ENCODE data around the gene NOL3. TPM values are rescaled to one million over a fixed set of nuclear protein-coding genes. Genes with fewer than 3 reads are reported as not detected.
A peak's percentile ranks its signal among the peaks of the same experiment; 100 is the strongest.

Gene NOL3
- total RNA-seq, 4 donors from 2014 or later: 38.3 to 97.0 (median 63.5) TPM

- Histone ChIP-seq H3K27ac (no peak overlapping the region), H3K4me1 (peaks cover 7 to 29% of the 10 kb centered on the region in 2 donors), H3K36me3 (peaks cover 33 to 35% of the 10 kb centered on the region in 2 donors), H3K9me3 (no peaks in the 10 kb centered on the region), H3K4me3 (replicated peaks in 1 of 3) (no peak overlapping the region), H3K27me3 (no peaks in the 10 kb centered on the region)
- 84 to 91% methylated on average over 7 of the region's 7 CpGs for WGBS, 2 donors
- intact Hi-C loops (cut with DNase I): no loop called here
- TF ChIP-seq CTCF (IDR thresholded peaks at IDR 0.05) (no peak), POLR2A (IDR thresholded peaks at IDR 0.05) (no peak)
- no peak for DNase-seq
Observed at GRCh38 chr16:67146523-67147357, 23.6 kb upstream of the NOL3 start.

GRCh38 chr16:67147437-67148140, 22.7 kb upstream of the NOL3 start:
- Histone ChIP-seq H3K9me3 (no peaks in the 10 kb centered on the region), H3K36me3 (peaks cover 25 to 28% of the 10 kb centered on the region in 2 donors), H3K4me1 (peaks cover 7 to 31% of the 10 kb centered on the region in 2 donors), H3K4me3 (replicated peaks in 1 of 3) (no peak overlapping the region), H3K27me3 (no peaks in the 10 kb centered on the region), H3K27ac (peak overlapping the region in 1 of 3 donors; percentile 28)
- no peak for TF ChIP-seq POLR2A (IDR thresholded peaks at IDR 0.05)
- no peak for TF ChIP-seq CTCF (IDR thresholded peaks at IDR 0.05)
- peak; percentile 61 to 70 for DNase-seq
- intact Hi-C loops (cut with DNase I): no loop called here
- 89 to 94% methylated on average over 4 of the region's 4 CpGs for WGBS, 2 donors

- 96 to 97% methylated on average over 2 of the region's 2 CpGs for WGBS, 2 donors
- intact Hi-C loops (cut with DNase I): no loop called here
- H3K9me3 ChIP-seq: no peaks in the 10 kb centered on the region
- TF ChIP-seq CTCF (IDR thresholded peaks at IDR 0.05) (no peak), POLR2A (IDR thresholded peaks at IDR 0.05) (no peak)
- no peak overlapping the region for H3K4me3 ChIP-seq (replicated peaks in 1 of 3)
- H3K4me1 ChIP-seq: peaks cover 7 to 31% of the 10 kb centered on the region in 2 donors
- DNase-seq: no peak
- H3K27me3 ChIP-seq: no peaks in the 10 kb centered on the region
- peaks cover 24 to 26% of the 10 kb centered on the region in 2 donors for H3K36me3 ChIP-seq
- no peak overlapping the region for H3K27ac ChIP-seq
Observed at GRCh38 chr16:67148221-67148620, 22.1 kb upstream of the NOL3 start.

- TF ChIP-seq CTCF (IDR thresholded peaks at IDR 0.05): no peak
- TF ChIP-seq POLR2A (IDR thresholded peaks at IDR 0.05): no peak
- Histone ChIP-seq H3K4me3 (replicated peaks in 1 of 3) (no peak overlapping the region), H3K27me3 (no peaks in the 10 kb centered on the region), H3K9me3 (no peaks in the 10 kb centered on the region), H3K27ac (no peak overlapping the region), H3K36me3 (peaks cover 20 to 21% of the 10 kb centered on the region in 2 donors), H3K4me1 (peaks cover 7 to 31% of the 10 kb centered on the region in 2 donors)
- DNase-seq: no peak
- WGBS, 2 donors: 90 to 96% methylated on average over 5 to 9 of the region's 11 CpGs
- intact Hi-C loops (cut with DNase I): no loop called here
Observed at GRCh38 chr16:67148656-67149275, 21.6 kb upstream of the NOL3 start.
